HepG2 (cell line): ENCODE measurements around the gene COG4. TPM values are rescaled to one million over a fixed set of nuclear protein-coding genes. Genes with fewer than 3 reads are reported as not detected.

Experiments
- HIVEP1 ChIP-seq: sonication (generic); formaldehyde crosslinking; IDR thresholded peaks from 2 replicates; pipeline ENCODE4 v1.4.0; 2020; ENCODE audit warnings: mild to moderate bottlenecking, missing genetic modification reagents
- HNF1B ChIP-seq: sonication (generic); formaldehyde crosslinking; IDR thresholded peaks from 2 replicates; pipeline ENCODE4 v1.5.1; 2020; ENCODE audit warnings: mild to moderate bottlenecking, moderate library complexity, missing genetic modification reagents
- JUN ChIP-seq: sonication (generic); formaldehyde crosslinking; IDR thresholded peaks from 2 replicates; pipeline ENCODE4 v1.4.0; 2020; ENCODE audit warnings: mild to moderate bottlenecking, missing genetic modification reagents
- JUND ChIP-seq: sonication (generic); formaldehyde crosslinking; IDR thresholded peaks from 2 replicates; pipeline ENCODE4 v1.8.0; 2022; ENCODE audit warnings: mild to moderate bottlenecking, missing genetic modification reagents
- MED1 ChIP-seq: sonication (generic); formaldehyde crosslinking; IDR thresholded peaks from 2 replicates; pipeline ENCODE4 v1.4.0; 2020; ENCODE audit warnings: missing genetic modification reagents
- NFE2L2 ChIP-seq: fragments of 150-350 bp; IDR thresholded peaks from 2 replicates; pipeline ENCODE4 v1.6.1; 2014; ENCODE audit warnings: low read length
- PITX1 ChIP-seq: sonication (generic); formaldehyde crosslinking; IDR thresholded peaks from 2 replicates; pipeline ENCODE4 v1.5.1; 2020; ENCODE audit warnings: mild to moderate bottlenecking, missing genetic modification reagents
- RXRB ChIP-seq: IDR thresholded peaks from 2 replicates; pipeline ENCODE4 v1.6.1; 2016; ENCODE audit warnings: borderline replicate concordance, missing genetic modification reagents, missing compliant biosample characterization
- TOE1 ChIP-seq: sonication (generic); formaldehyde crosslinking; IDR thresholded peaks from 2 replicates; pipeline ENCODE4 v1.4.0; 2020; ENCODE audit warnings: mild to moderate bottlenecking, missing genetic modification reagents
- ZBTB10 ChIP-seq: sonication (generic); formaldehyde crosslinking; IDR thresholded peaks from 2 replicates; pipeline ENCODE4 v1.4.0; 2020; ENCODE audit warnings: missing genetic modification reagents, borderline replicate concordance
- ZNF224 ChIP-seq: sonication (generic); formaldehyde crosslinking; IDR thresholded peaks from 2 replicates; pipeline ENCODE4 v1.5.0; 2020; ENCODE audit warnings: mild to moderate bottlenecking, missing genetic modification reagents
- ZNF543 ChIP-seq: sonication (generic); formaldehyde crosslinking; IDR thresholded peaks from 2 replicates; pipeline ENCODE4 v1.4.0; 2020; ENCODE audit warnings: mild to moderate bottlenecking, missing genetic modification reagents
- ZNF562 ChIP-seq: sonication (generic); formaldehyde crosslinking; IDR thresholded peaks from 2 replicates; pipeline ENCODE4 v1.8.0; 2022; ENCODE audit warnings: missing genetic modification reagents, borderline replicate concordance
- ZSCAN25 ChIP-seq: sonication (generic); formaldehyde crosslinking; IDR thresholded peaks from 2 replicates; pipeline ENCODE4 v1.8.0; 2022; ENCODE audit warnings: mild to moderate bottlenecking, missing genetic modification reagents
- polyA plus RNA-seq, 8 experiments: library from polyadenylated mRNA; depleted of rRNA in 3 of 8; stranded (reverse) in 7 of 8; unstranded in 1 of 8; fragments of >200 nt; fragmentation: Illumina TruSeq in 4 of 8; extraction: Trizol in 4 of 8; gene quantifications; 2 replicates each; pipeline versions ENCODE4 v1.2.1 to v1.2.3, GENCODE V29; 2011 to 2016; ENCODE audit warnings: low read depth in 4 of 8, missing spikeins in 1 of 8, mixed read lengths in 1 of 8; ENCODE audit not compliant: insufficient read depth in 1 of 8
- total RNA-seq, 5 experiments: library from RNA; depleted of rRNA; stranded (reverse); fragments of >200 nt; fragmentation: Illumina TruSeq; extraction: Trizol; gene quantifications; 2 replicates each; pipeline ENCODE4 v1.2.3, GENCODE V29; 2016; ENCODE audit warnings: low read depth in 1 of 5
- TF ChIP-seq, protein P1 (sequence below): sonication (generic); formaldehyde crosslinking; IDR thresholded peaks from 2 replicates; pipeline ENCODE4 v1.4.0; 2020; ENCODE audit warnings: missing genetic modification reagents, borderline replicate concordance
- TF ChIP-seq, protein P2 (sequence below): sonication (generic); formaldehyde crosslinking; IDR thresholded peaks from 2 replicates; pipeline ENCODE4 v1.8.0; 2022; ENCODE audit warnings: mild to moderate bottlenecking, missing genetic modification reagents; ENCODE audit not compliant: insufficient replicate concordance
- TF ChIP-seq, protein P3 (sequence below): IDR thresholded peaks from 2 replicates; pipeline ENCODE4 v1.6.1; 2012; ENCODE audit warnings: inconsistent platforms

COG4 gene
- total and polyA plus RNA-seq, 2 of the 13 experiments (the other 11 are each of a cell fraction or from before 2014, with no cell fraction given) = 51.1 to 73.8 TPM

GRCh38 chr16:70440009-70440692, 83.2 kb downstream of the COG4 start (continued):
- TF ChIP-seq ZBTB10 (CRISPR knock-in tag) = 0 out of 2 replicates have a peak, but pooled peaks have one; percentile 8
- TF ChIP-seq, protein P1, sequence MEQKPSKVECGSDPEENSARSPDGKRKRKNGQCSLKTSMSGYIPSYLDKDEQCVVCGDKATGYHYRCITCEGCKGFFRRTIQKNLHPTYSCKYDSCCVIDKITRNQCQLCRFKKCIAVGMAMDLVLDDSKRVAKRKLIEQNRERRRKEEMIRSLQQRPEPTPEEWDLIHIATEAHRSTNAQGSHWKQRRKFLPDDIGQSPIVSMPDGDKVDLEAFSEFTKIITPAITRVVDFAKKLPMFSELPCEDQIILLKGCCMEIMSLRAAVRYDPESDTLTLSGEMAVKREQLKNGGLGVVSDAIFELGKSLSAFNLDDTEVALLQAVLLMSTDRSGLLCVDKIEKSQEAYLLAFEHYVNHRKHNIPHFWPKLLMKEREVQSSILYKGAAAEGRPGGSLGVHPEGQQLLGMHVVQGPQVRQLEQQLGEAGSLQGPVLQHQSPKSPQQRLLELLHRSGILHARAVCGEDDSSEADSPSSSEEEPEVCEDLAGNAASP (CRISPR knock-in tag) = 0 out of 2 replicates have a peak, but pooled peaks have one; percentile 23
- TF ChIP-seq, protein P2, sequence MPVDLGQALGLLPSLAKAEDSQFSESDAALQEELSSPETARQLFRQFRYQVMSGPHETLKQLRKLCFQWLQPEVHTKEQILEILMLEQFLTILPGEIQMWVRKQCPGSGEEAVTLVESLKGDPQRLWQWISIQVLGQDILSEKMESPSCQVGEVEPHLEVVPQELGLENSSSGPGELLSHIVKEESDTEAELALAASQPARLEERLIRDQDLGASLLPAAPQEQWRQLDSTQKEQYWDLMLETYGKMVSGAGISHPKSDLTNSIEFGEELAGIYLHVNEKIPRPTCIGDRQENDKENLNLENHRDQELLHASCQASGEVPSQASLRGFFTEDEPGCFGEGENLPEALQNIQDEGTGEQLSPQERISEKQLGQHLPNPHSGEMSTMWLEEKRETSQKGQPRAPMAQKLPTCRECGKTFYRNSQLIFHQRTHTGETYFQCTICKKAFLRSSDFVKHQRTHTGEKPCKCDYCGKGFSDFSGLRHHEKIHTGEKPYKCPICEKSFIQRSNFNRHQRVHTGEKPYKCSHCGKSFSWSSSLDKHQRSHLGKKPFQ (CRISPR knock-in tag) = peak; percentile 75
- TF ChIP-seq RXRB (CRISPR knock-in tag) = 0 out of 2 replicates have a peak, but pooled peaks have one; percentile 25
- peak; percentile 62; the same call in 1 of the 2 replicates for TF ChIP-seq HNF1B (CRISPR knock-in tag)
- TF ChIP-seq ZNF543 (CRISPR knock-in tag) = 0 out of 2 replicates have a peak, but pooled peaks have one; percentile 7
- TF ChIP-seq PITX1 (CRISPR knock-in tag) = no peak
- peak; percentile 58; the same call in 1 of the 2 replicates for TF ChIP-seq ZNF224 (CRISPR knock-in tag)
- peak; percentile 47; the same call in 1 of the 2 replicates for TF ChIP-seq JUND (CRISPR knock-in tag)
- no peak for TF ChIP-seq NFE2L2
- TF ChIP-seq TOE1 (CRISPR knock-in tag) = no peak
- no peak for TF ChIP-seq ZNF562 (CRISPR knock-in tag)
- 0 out of 2 replicates have a peak, but pooled peaks have one; percentile 48 for TF ChIP-seq ZSCAN25 (CRISPR knock-in tag)
- TF ChIP-seq, protein P3, sequence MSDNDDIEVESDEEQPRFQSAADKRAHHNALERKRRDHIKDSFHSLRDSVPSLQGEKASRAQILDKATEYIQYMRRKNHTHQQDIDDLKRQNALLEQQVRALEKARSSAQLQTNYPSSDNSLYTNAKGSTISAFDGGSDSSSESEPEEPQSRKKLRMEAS = no peak
- 0 out of 2 replicates have a peak, but pooled peaks have one; percentile 23 for TF ChIP-seq MED1 (CRISPR knock-in tag)
- TF ChIP-seq JUN = 0 out of 2 replicates have a peak, but pooled peaks have one; percentile 27
- TF ChIP-seq HIVEP1 = no peak
